LNCAP (cell line): ENCODE measurements around the gene LTF.

Experiments used
- TF ChIP-seq, protein P1 (sequence below): fragments of 450-650 bp; IDR thresholded peaks from 2 replicates; pipeline ENCODE4 v1.5.1; 2017; ENCODE audit warnings: mild to moderate bottlenecking

Gene LTF

DNA sequence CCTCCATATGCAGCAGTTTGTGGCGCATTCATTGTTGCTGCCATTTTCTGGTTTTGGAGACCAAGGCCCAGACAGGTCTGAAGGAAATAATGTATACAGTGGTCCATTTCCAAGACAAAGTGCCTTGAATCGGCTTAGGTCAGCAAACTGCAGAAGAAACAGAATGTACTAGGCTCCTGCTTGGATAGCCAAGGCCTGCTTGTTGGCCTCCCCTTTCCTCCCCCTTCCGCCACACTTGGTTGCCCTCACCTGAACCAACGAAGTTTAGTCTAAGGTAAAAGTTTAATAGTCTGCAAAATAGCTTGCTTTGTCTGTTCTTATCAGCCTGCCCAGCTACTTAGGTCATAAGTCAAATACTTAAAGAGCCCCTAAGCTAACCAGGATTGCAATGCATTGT is 21.1 kb upstream of the LTF start:
- TF ChIP-seq, protein P1, sequence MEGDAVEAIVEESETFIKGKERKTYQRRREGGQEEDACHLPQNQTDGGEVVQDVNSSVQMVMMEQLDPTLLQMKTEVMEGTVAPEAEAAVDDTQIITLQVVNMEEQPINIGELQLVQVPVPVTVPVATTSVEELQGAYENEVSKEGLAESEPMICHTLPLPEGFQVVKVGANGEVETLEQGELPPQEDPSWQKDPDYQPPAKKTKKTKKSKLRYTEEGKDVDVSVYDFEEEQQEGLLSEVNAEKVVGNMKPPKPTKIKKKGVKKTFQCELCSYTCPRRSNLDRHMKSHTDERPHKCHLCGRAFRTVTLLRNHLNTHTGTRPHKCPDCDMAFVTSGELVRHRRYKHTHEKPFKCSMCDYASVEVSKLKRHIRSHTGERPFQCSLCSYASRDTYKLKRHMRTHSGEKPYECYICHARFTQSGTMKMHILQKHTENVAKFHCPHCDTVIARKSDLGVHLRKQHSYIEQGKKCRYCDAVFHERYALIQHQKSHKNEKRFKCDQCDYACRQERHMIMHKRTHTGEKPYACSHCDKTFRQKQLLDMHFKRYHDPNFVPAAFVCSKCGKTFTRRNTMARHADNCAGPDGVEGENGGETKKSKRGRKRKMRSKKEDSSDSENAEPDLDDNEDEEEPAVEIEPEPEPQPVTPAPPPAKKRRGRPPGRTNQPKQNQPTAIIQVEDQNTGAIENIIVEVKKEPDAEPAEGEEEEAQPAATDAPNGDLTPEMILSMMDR: no peak

DNA sequence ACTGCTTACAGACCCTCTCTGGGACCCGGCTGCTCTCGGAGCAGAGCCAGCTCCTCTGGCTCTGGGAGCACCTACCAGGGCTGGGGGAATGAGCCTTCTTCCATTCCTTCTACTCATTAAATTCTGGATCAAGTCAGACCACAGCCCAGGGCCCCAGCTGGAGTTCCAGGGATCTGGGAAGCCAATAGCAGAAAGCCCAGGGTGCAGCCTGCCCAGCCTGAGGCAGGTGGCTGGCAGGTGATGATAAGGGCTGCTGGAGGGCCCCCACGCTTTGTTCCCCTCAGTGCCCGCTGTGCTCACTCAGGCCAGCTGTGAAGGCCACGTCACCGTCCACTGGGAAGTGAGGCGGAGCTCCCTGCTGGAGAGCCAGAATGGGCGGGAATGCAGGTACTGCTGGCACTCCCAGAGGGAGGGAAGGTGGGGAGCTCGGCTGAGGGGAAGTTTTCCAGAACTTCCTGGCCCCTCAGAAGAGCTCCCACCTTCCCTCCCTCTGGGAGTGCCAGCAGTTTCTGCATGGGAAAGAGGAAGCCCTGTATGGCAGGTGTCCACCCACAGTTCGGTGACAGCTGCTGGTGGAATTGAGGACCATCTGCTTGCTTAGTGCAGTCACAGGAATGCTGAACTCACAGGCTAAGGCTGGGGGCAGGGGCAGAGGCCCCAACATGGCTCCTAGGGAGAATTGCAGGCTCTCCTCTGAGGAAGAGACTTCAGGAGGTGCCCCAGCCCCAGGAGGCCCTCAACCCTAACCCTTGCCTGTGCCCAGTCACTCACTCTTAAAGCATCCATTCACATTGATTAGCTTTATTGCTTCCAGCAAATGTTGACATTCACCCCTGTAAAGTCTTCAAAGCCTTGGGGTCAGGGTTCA is 20.4 kb upstream of the LTF start:
- TF ChIP-seq, protein P1: no peak

DNA sequence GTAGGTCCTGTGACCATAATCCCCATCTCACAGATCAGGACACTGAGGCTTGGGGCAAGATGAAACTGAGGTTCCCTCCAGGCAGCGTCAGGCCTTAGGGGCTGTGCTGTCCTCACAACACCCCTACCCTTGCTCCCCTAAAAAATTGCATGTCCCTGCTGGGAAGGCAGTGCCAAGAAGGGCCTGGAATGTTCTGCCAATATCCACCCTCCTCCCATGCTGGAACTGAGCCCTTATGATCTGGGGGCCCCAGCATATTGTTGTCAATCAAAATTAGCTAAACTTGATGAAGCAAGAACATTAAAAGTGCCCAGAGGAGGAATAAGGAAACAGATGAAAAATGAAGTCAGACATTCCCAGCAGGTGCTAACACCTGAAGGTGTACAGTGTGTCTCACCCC is 19.7 kb upstream of the LTF start:
- TF ChIP-seq, protein P1: no peak

DNA sequence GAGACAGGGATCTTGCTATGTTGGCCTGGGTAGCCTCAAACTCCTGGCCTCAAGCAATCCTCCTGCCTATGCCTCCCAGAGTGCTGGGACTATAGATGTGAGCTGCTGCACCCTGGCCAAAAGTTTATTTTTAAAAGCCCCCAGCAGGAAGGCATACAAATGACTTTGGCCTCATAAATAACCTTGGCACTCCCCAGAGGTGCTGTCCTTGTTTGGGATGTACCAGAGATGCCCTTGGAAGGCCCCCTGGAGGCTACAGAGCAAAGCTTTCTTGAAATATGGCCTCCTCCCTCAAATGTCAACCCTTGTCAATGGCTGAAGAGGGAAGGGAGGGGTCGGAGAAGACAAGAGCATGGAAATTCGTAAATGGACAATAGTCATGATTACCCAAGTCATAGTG is 19.1 kb upstream of the LTF start:
- TF ChIP-seq, protein P1: no peak

DNA sequence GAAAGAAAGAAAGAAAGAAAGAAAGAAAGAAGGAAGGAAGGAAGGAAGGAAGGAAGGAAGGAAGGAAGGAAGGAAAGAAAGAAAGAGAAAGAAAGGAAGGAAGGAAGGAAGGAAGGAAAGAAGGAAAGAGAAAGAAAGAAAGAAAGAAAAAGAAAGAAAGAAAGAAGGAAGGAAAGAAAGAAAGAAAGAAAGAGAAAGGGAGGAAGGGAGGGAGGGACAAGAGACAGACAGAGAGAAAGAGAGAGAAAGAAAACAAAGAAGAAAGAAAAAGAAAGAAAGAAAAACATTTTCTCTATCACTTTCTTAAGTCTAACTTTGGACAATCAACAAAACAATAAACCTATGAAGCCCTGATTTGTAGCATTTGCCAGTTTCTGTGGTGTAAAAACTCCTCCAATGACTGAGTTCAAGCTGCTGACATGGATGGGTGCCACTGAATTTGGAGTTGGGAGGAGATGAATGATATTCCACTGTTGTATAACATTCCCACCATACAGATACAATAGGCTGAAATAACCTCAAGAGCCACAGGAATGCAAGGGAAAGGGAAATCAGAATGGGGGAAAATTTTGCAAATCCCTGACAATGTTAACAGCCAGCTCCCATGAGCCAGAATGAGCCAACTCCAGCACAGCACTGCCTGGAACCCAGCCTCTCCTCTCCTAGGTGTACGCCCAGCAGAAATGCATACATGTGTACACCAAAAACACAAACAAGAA is 18.1 kb upstream of the LTF start:
- TF ChIP-seq, protein P1: no peak

DNA sequence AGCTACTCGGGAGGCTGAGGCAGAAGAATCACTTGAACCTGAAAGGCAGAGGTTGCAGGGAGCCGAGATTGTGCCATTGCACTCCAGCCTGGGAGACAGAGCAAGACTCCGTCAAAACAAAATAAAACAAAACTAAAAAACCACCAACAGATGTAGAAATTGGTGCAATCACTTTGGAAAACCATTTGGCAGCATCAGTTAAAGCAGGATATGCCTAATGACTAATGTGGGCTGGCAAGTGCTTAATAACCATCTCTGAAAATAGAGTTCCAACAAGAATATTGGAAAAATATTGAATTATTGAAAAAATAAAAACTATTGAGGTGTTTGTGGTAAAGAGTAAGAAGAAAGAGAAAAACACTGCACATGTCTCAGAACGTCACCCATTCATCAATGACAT is 16.9 kb upstream of the LTF start:
- TF ChIP-seq, protein P1: no peak

DNA sequence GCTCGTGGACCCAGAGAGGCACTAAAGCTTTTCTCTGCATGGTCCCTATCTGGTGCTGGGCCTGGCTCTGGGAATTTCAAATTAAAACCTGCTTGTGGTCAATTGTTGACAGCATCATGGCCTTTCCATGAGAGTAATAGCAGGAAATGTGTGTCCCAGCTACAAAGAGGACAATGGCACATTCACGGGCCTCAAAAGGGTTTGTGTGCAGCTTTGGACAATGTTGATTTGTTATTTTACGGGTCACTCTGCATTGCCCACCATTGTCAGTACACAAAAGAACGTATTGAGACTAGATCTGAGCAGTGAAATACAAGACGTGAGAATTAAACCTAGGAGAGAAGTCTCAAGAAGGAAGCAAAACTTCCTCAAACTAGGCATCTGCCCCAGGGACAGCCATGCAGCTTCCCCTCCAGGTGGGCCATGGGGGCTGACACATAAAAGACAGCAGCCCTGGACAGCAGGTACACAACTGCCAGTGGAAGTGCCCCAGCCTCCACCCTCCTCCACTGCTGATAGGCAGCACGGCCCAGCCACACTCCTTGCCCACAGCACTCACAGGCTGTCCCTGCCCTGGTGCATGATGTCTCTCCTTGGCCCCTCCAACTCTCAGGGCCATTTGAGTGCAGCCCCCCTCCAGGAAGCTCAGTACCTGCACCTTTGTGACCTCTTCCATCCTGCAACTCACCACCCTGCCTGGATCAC is 15.9 kb upstream of the LTF start:
- TF ChIP-seq, protein P1: no peak
